ENCODE results near the gene ARHGEF17. TPM values are rescaled to one million over a fixed set of nuclear protein-coding genes. Genes with fewer than 3 reads are reported as not detected.

ARHGEF17 gene
- total and polyA plus RNA-seq, 2 of the 13 experiments (the other 11 are each of a cell fraction or from before 2014, with no cell fraction given), result 10.7 to 28.8 TPM

- TF ChIP-seq, protein P1, sequence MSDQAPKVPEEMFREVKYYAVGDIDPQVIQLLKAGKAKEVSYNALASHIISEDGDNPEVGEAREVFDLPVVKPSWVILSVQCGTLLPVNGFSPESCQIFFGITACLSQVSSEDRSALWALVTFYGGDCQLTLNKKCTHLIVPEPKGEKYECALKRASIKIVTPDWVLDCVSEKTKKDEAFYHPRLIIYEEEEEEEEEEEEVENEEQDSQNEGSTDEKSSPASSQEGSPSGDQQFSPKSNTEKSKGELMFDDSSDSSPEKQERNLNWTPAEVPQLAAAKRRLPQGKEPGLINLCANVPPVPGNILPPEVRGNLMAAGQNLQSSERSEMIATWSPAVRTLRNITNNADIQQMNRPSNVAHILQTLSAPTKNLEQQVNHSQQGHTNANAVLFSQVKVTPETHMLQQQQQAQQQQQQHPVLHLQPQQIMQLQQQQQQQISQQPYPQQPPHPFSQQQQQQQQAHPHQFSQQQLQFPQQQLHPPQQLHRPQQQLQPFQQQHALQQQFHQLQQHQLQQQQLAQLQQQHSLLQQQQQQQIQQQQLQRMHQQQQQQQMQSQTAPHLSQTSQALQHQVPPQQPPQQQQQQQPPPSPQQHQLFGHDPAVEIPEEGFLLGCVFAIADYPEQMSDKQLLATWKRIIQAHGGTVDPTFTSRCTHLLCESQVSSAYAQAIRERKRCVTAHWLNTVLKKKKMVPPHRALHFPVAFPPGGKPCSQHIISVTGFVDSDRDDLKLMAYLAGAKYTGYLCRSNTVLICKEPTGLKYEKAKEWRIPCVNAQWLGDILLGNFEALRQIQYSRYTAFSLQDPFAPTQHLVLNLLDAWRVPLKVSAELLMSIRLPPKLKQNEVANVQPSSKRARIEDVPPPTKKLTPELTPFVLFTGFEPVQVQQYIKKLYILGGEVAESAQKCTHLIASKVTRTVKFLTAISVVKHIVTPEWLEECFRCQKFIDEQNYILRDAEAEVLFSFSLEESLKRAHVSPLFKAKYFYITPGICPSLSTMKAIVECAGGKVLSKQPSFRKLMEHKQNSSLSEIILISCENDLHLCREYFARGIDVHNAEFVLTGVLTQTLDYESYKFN (CRISPR knock-in tag; conservative IDR thresholded peaks at IDR 0.05), result peak; percentile 100
- TF ChIP-seq KDM1A (CRISPR knock-in tag; IDR thresholded peaks at IDR 0.05), result 0 out of 2 replicates have a peak, but pooled peaks have one; percentile 14
- no peak; the same call in 1 of the 2 replicates for TF ChIP-seq ZNF556 (CRISPR knock-in tag; IDR thresholded peaks at IDR 0.05; ENCODE audit: borderline replicate concordance)
- TF ChIP-seq PCBP1 (IDR thresholded peaks at IDR 0.05; ENCODE audit: borderline replicate concordance, low read depth, low read length), result 0 out of 2 replicates have a peak, but pooled peaks have one; percentile 42
Observed at GRCh38 chr11:73331138-73331916, 23.3 kb downstream of the ARHGEF17 start (continued).

GRCh38 chr11:73333173-73333572, 25.1 kb downstream of the ARHGEF17 start:
- CTCF ChIA-PET (ENCODE audit: low intra/inter-chr PET ratio, low total read pairs), result interaction anchor here (4.5 kb wide), 1 partner anchor 26 kb away, joined by 90 read pairs; the partner anchor contains the start of gene ARHGEF17
- peaks cover 46% of the 10 kb centered on the region for H3K79me2 ChIP-seq (ENCODE audit: insufficient read depth, low read length)
- intact Hi-C loops (cut with micrococcal nuclease; ENCODE audit: unreplicated experiment) (no loop called here), in situ Hi-C loops (cut with HindIII; ENCODE audit: extremely low pct_ligation_motif_present, low pct_unique_long_range_greater_than_20kb) (no loop called here)
- peak overlapping the region; percentile 98 for H3K27ac ChIP-seq (ENCODE audit: extremely low read length, insufficient read depth, low read length)
- no peak overlapping the region for H3K4me2 ChIP-seq (ENCODE audit: low read depth, low read length)
- peaks cover 11% of the 10 kb centered on the region for H4K20me1 ChIP-seq (ENCODE audit: insufficient read depth, low read length)
- peaks cover 74% of the 10 kb centered on the region for H3K4me1 ChIP-seq (ENCODE audit: insufficient read depth, low read length)
- no peak for ATAC-seq
- 90% methylated on average over 10 of the region's 11 CpGs for WGBS (ENCODE audit: low lambda C conversion rate)
- no peaks in the 10 kb centered on the region for H3K27me3 ChIP-seq (ENCODE audit: control insufficient read depth in 1 of 2, insufficient read depth in 2 of 2, low read length in 2 of 2)
- no peaks in the 10 kb centered on the region for H3K9me3 ChIP-seq (ENCODE audit: low read length)
- no peak for FAIRE-seq
- BruUV-seq (replicated peaks), result no TSS peak
- no peak overlapping the region for H3K4me3 ChIP-seq (replicated peaks in 1 of 3; ENCODE audit: insufficient read depth in 1 of 3, low read depth in 2 of 3, low read length in 3 of 3)
- POLR2A ChIA-PET, result interaction anchor here (1.3 to 6.2 kb wide), 3 partner anchors 10 to 26 kb away, joined by 6 to 124 read pairs (median 10); partner anchors contain the start of gene ARHGEF17
- H3K36me3 ChIP-seq (replicated peaks in 1 of 2; ENCODE audit: control insufficient read depth in 1 of 2, insufficient read depth in 2 of 2, low read length in 2 of 2), result peaks cover 4 to 23% of the 10 kb centered on the region in 2 experiments; a peak in 3 of 5 replicates
- no peak overlapping the region for H2AFZ ChIP-seq (ENCODE audit: low read length)
- no peak overlapping the region for H3K9ac ChIP-seq (ENCODE audit: insufficient read depth, low read depth, low read length)
- no peak for DNase-seq (ENCODE audit: low spot score)
- TF ChIP-seq, protein P2, sequence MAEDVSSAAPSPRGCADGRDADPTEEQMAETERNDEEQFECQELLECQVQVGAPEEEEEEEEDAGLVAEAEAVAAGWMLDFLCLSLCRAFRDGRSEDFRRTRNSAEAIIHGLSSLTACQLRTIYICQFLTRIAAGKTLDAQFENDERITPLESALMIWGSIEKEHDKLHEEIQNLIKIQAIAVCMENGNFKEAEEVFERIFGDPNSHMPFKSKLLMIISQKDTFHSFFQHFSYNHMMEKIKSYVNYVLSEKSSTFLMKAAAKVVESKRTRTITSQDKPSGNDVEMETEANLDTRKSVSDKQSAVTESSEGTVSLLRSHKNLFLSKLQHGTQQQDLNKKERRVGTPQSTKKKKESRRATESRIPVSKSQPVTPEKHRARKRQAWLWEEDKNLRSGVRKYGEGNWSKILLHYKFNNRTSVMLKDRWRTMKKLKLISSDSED (CRISPR knock-in tag; IDR thresholded peaks at IDR 0.05), result no peak
- TF ChIP-seq ZNF337 (CRISPR knock-in tag; IDR thresholded peaks at IDR 0.05; ENCODE audit: borderline replicate concordance, low read depth) (no peak), ATF2 (CRISPR knock-in tag; IDR thresholded peaks at IDR 0.05) (no peak), ZBTB38 (CRISPR knock-in tag; IDR thresholded peaks at IDR 0.05) (peak; percentile 45; the same call in 1 of the 2 replicates), MEIS2 (CRISPR knock-in tag; IDR thresholded peaks at IDR 0.05) (no peak), TMF1 (CRISPR knock-in tag; IDR thresholded peaks at IDR 0.05; ENCODE audit: low read depth) (no peak)

All from HepG2 (cell line).